ENCODE measurements around the gene PWWP2A. TPM values are rescaled to one million over a fixed set of nuclear protein-coding genes. Genes with fewer than 3 reads are reported as not detected.

The PWWP2A gene
- total and polyA plus RNA-seq, 2 of the 8 experiments (the other 6 are each of a cell fraction or from before 2014, with no cell fraction given) = 18.5 to 63.0 TPM

GRCh38 chr5:160071516-160071915 lies 47.7 kb downstream of the PWWP2A start:
- H2BK12ac ChIP-seq (ENCODE audit: low read depth, low read length) = no peak overlapping the region
- H3K79me1 ChIP-seq (ENCODE audit: low read depth, low read length) = no peaks in the 10 kb centered on the region
- no peaks in the 10 kb centered on the region for H3K79me2 ChIP-seq (ENCODE audit: control insufficient read depth in 1 of 2, insufficient read depth in 2 of 2, low read length in 2 of 2)
- no peak overlapping the region for H3K27ac ChIP-seq (ENCODE audit: low read depth, low read length)
- no peak overlapping the region for H2BK15ac ChIP-seq (ENCODE audit: low read length)
- 88% methylated on average over 8 of the region's 8 CpGs; no CpG with 5 or more reads in 1 of the 2 experiments for WGBS, 2 experiments (ENCODE audit: extremely low coverage in 1 of 2, insufficient coverage in 1 of 2, insufficient read length in 1 of 2, insufficient replicate concordance in 2 of 2, low coverage in 1 of 2, low lambda C conversion rate in 2 of 2, missing lambda C conversion rate in 1 of 2)
- H2AFZ ChIP-seq (ENCODE audit: low read length) = no peak overlapping the region
- H4K20me1 ChIP-seq (replicated peaks in 1 of 2; ENCODE audit: control insufficient read depth in 1 of 2, insufficient read depth in 2 of 2, low read length in 2 of 2) = no peaks in the 10 kb centered on the region
- H3K4ac ChIP-seq (replicated peaks; ENCODE audit: insufficient read length, low read depth, low read length) = no peak overlapping the region
- CTCF ChIA-PET (ENCODE audit: partially characterized antibody) = interaction anchor here (1.0 to 8.0 kb wide), 7 partner anchors 9 to 323 kb away, joined by 3 to 52 read pairs (median 3); no protein-coding TSS in a partner anchor
- H3K56ac ChIP-seq (replicated peaks; ENCODE audit: insufficient read length, low read depth, low read length) = no peak overlapping the region
- no peak overlapping the region for H2BK120ac ChIP-seq (replicated peaks; ENCODE audit: low read depth, low read length)
- TF ChIP-seq HDAC2 (IDR thresholded peaks at IDR 0.05; ENCODE audit: borderline replicate concordance in 1 of 2, low read depth in 2 of 2, low read length in 2 of 2) (no peak), SP1 (IDR thresholded peaks at IDR 0.05; ENCODE audit: low read depth, low read length) (no peak)
- H3K14ac ChIP-seq (ENCODE audit: insufficient read length) = no peak overlapping the region
- H3K4me3 ChIP-seq (ENCODE audit: extremely low read depth in 1 of 4, insufficient read depth in 2 of 4, low read depth in 3 of 4, low read length in 4 of 4) = no peak overlapping the region
- no peak overlapping the region for H3K23ac ChIP-seq (ENCODE audit: insufficient read length)
- no peak overlapping the region for H2AK5ac ChIP-seq (ENCODE audit: low read depth, low read length)
- H3K23me2 ChIP-seq (ENCODE audit: low read depth, low read length) = no peaks in the 10 kb centered on the region
- H3K27me3 ChIP-seq (replicated peaks in 1 of 4; ENCODE audit: control insufficient read depth in 3 of 4, extremely low read depth in 1 of 4, insufficient read depth in 3 of 4, low read length in 3 of 4) = no peaks in the 10 kb centered on the region
- H3K36me3 ChIP-seq (ENCODE audit: control insufficient read depth in 2 of 4, insufficient read depth in 4 of 4, low read length in 3 of 4) = peaks cover 0 to 8% (median 0%) of the 10 kb centered on the region in 4 experiments; a peak in 1 of 8 replicates
- H3K18ac ChIP-seq (ENCODE audit: extremely low read depth, low read length) = no peak overlapping the region
- H3K9ac ChIP-seq (replicated peaks in 1 of 4; ENCODE audit: extremely low read depth in 1 of 4, low read depth in 3 of 4, low read length in 3 of 4) = no peak overlapping the region; a peak in 1 of 7 replicates
- no peak overlapping the region for H3K4me2 ChIP-seq (ENCODE audit: insufficient read depth in 1 of 2, low read depth in 2 of 2, low read length in 2 of 2)
- H3K9me3 ChIP-seq (ENCODE audit: insufficient read depth in 2 of 2, low read depth in 1 of 2, low read length in 1 of 2) = no peaks in the 10 kb centered on the region
- H4K91ac ChIP-seq (replicated peaks; ENCODE audit: insufficient read length, low read length) = no peak overlapping the region
- DNase-seq (ENCODE audit: low read depth in 1 of 2, low spot score in 2 of 2) (no peak), FAIRE-seq (no peak)
- no peak overlapping the region for H2BK20ac ChIP-seq (ENCODE audit: low read length)
- POLR2A ChIA-PET (ENCODE audit: partially characterized antibody) = interaction anchor here (0.7 to 1.9 kb wide), 11 partner anchors 8 to 318 kb away, joined by 3 to 9 read pairs (median 4); no protein-coding TSS in a partner anchor
- no peak overlapping the region for H4K5ac ChIP-seq (ENCODE audit: insufficient read length, low read depth, low read length)
- peaks cover 0 to 4% (median 0%) of the 10 kb centered on the region in 4 experiments; a peak in 3 of 7 replicates for H3K4me1 ChIP-seq (replicated peaks in 1 of 4; ENCODE audit: control insufficient read depth in 3 of 4, insufficient read depth in 4 of 4, low read length in 3 of 4)
- no peak overlapping the region for H2BK5ac ChIP-seq (ENCODE audit: low read depth, low read length)
- H4K8ac ChIP-seq (ENCODE audit: extremely low read depth, insufficient read depth, low read length) = no peak overlapping the region
